Fibroblast of lung (primary cell): ENCODE results near the gene DKK2.

Experiments
- EZH2 ChIP-seq: IDR thresholded peaks from 2 replicates; pipeline ENCODE4 v1.5.1; 2012; ENCODE audit warnings: low read length, control low read depth, mild to moderate bottlenecking; ENCODE audit errors: missing control alignments
- TF ChIP-seq, protein P1 (sequence below), 2 donors: IDR thresholded peaks in 1 of 2; conservative IDR thresholded peaks in 1 of 2; 1 replicate in 1 of 2; 2 replicates in 1 of 2; pipeline ENCODE4 v1.5.1; 2011 to 2012; ENCODE audit warnings: low read length in 2 of 2, control low read depth in 1 of 2, inconsistent platforms in 1 of 2, low read depth in 1 of 2, mild to moderate bottlenecking in 1 of 2

DNA sequence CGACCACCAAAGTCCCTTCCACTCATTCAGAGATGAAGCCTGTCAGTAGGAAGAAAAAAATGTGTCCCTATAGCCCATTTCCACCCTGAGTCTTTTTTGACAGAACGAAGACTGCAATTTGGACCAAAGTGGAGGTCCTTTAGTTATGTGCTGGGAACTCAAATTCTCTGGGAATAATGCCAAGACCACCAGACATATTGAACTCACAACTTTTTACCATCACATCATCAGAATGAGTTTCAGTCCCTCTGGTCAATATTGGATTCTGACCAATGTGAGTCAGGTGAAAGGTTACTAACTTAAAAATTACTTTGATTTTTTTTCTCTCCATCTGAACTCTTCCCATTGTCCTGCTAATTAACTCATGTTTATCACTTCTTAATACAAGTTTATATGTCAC lies 128.9 kb downstream of the DKK2 start:
- TF ChIP-seq, protein P1, sequence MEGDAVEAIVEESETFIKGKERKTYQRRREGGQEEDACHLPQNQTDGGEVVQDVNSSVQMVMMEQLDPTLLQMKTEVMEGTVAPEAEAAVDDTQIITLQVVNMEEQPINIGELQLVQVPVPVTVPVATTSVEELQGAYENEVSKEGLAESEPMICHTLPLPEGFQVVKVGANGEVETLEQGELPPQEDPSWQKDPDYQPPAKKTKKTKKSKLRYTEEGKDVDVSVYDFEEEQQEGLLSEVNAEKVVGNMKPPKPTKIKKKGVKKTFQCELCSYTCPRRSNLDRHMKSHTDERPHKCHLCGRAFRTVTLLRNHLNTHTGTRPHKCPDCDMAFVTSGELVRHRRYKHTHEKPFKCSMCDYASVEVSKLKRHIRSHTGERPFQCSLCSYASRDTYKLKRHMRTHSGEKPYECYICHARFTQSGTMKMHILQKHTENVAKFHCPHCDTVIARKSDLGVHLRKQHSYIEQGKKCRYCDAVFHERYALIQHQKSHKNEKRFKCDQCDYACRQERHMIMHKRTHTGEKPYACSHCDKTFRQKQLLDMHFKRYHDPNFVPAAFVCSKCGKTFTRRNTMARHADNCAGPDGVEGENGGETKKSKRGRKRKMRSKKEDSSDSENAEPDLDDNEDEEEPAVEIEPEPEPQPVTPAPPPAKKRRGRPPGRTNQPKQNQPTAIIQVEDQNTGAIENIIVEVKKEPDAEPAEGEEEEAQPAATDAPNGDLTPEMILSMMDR (conservative IDR thresholded peaks at IDR 0.05 in 1 of 2, IDR thresholded peaks at IDR 0.05 in 1 of 2; ENCODE audit: low read depth in 1 of 2, low read length in 2 of 2) = no peak
- no peak for TF ChIP-seq EZH2
